Measurements from ENCODE around the gene STX11. TPM values are rescaled to one million over a fixed set of nuclear protein-coding genes. Genes with fewer than 3 reads are reported as not detected.

Gene STX11
- total RNA-seq = 1 to 10 TPM; 3.4 to 5.6 (median 4.8) TPM
- 1 to 10 TPM; 3.5 to 5.4 (median 4.2) TPM for polyA plus RNA-seq

- peaks cover 0 to 12% (median 8%) of the 10 kb centered on the region in 4 donors for H3K4me1 ChIP-seq
- H3K9me3 ChIP-seq = no peaks in the 10 kb centered on the region
- TF ChIP-seq EP300 (IDR thresholded peaks at IDR 0.05) = no peak
- TF ChIP-seq POLR2AphosphoS5 (IDR thresholded peaks at IDR 0.05) = no peak
- no peak for TF ChIP-seq CTCF (IDR thresholded peaks at IDR 0.05)
- TF ChIP-seq POLR2A (IDR thresholded peaks at IDR 0.05) = no peak
- intact Hi-C loops (cut with DNase I) = loop anchor here (1.0 to 5.0 kb wide), 2 partner anchors 43 to 65 kb away; no protein-coding TSS in a partner anchor
- peak within 1 kb of the TSS; percentile 52 to 82 (median 67) for H3K4me3 ChIP-seq
- no peaks in the 10 kb centered on the region for H3K27me3 ChIP-seq
- peak; percentile 78 for DNase-seq
- peak within 1 kb of the TSS; percentile 36 to 72 (median 46) for H3K27ac ChIP-seq
- WGBS, 2 donors = 0 to 1% methylated on average over 93 of the region's 93 CpGs
- no peaks in the 10 kb centered on the region for H3K36me3 ChIP-seq
Observed at GRCh38 chr6:144149894-144150709, at the start of gene STX11. Gene STX11, plus strand, starts transcription at chr6:144150517. Its CDS starts 36,111 bp downstream, at chr6:144186628.

DNA sequence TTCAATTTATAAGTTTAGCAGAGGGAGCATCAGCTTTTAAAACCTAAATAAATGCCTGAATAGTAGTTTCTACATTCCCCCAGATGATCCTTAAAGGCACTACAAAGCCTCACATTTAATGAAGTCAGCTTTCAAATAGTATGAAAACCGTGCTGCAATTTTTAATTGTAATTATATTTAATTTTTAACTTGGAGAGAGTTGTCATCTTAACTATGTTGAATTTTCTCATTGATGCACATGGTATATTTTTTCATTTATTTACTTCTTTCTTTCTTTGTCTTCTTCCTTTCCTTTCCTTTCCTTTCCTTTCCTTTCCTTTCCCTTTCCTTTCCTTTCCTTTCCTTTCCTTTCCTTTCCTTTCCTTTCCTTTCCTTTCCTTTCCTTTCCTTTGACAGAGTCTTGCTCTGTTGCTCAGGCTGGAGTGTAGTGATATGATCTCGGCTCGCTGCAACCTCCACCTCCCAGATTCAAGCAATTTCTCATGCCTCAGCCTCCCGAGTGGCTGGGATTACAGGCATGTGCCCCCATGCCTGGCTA is 47.2 kb upstream of the STX11 start:
- no peak for TF ChIP-seq EP300 (IDR thresholded peaks at IDR 0.05)
- TF ChIP-seq CTCF (IDR thresholded peaks at IDR 0.05) = no peak
- TF ChIP-seq POLR2AphosphoS5 (IDR thresholded peaks at IDR 0.05) = no peak
- no peak for TF ChIP-seq POLR2A (IDR thresholded peaks at IDR 0.05)
- WGBS, 2 donors = 77 to 86% methylated on average over 4 of the region's 4 CpGs

DNA sequence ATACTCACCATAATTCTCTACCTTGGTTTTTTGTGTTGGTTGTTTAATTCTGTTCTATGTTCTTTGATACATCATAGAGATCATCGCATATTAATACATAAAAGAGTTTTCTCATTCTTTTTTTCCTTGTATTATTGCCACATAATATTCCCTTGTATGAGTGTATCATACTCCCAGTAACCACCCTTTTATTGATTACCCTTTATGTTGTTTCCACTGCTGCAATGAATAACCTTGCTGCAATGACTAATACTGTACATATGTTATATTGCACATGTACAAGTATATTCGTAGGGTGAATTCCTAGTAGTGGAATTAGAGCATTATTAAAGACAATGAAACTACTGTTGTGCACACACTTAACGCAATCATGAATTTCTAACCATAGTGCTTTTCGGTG is 45.8 kb upstream of the STX11 start:
- H3K4me3 ChIP-seq = no peak overlapping the region
- no peaks in the 10 kb centered on the region for H3K4me1 ChIP-seq
- intact Hi-C loops (cut with DNase I) = loop anchor here (2.0 kb wide), 2 partner anchors 112 to 378 kb away; no protein-coding TSS in a partner anchor
- WGBS, 2 donors = 55 to 56% methylated on average over 4 of the region's 4 CpGs
- no peaks in the 10 kb centered on the region for H3K36me3 ChIP-seq
- H3K27me3 ChIP-seq = no peaks in the 10 kb centered on the region
- DNase-seq = no peak
- no peaks in the 10 kb centered on the region for H3K9me3 ChIP-seq
- no peak overlapping the region for H3K27ac ChIP-seq
- TF ChIP-seq POLR2A (IDR thresholded peaks at IDR 0.05) (no peak), POLR2AphosphoS5 (IDR thresholded peaks at IDR 0.05) (no peak), EP300 (IDR thresholded peaks at IDR 0.05) (no peak), CTCF (IDR thresholded peaks at IDR 0.05) (no peak)

More for the DNA sequence above, 47.2 kb upstream of the STX11 start:
- Histone ChIP-seq H3K36me3 (no peaks in the 10 kb centered on the region), H3K27ac (no peak overlapping the region), H3K27me3 (no peaks in the 10 kb centered on the region), H3K4me3 (no peak overlapping the region), H3K4me1 (no peaks in the 10 kb centered on the region), H3K9me3 (no peaks in the 10 kb centered on the region)
- no peak for DNase-seq
- intact Hi-C loops (cut with DNase I) = no loop called here

DNA sequence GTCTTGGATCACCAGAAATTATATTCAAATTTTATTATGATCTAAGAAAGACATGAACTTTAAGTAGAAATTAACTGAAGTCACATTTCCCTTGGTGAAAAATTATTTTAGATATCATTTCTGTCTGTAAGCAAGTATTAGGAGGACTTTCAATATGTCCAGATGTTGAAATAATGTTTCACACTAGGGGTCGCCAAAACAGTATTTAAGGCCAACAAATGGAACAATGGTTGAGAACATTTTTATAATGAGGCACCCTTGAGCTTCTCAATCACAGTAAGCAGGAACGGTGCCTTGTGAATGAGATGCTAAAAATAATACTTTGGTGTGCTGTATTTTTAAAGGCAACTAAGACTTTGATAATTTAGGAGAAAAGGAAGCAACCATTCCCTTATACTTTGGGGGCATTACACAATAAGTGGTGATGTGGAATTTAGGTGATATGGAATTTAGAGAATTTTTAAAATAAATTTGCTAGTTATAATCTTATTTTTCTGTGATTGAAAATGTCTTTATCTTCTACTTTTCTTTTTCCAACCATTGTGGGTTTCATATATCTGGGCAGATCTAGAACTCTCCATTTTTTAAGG is 45.3 kb upstream of the STX11 start:
- Histone ChIP-seq H3K9me3 (no peaks in the 10 kb centered on the region), H3K36me3 (no peaks in the 10 kb centered on the region), H3K4me1 (no peaks in the 10 kb centered on the region), H3K27ac (no peak overlapping the region), H3K27me3 (no peaks in the 10 kb centered on the region), H3K4me3 (no peak overlapping the region)
- intact Hi-C loops (cut with DNase I) = loop anchor here (2.0 to 5.0 kb wide), 3 partner anchors 47 to 378 kb away; partner anchors contain the start of gene STX11
- WGBS, 2 donors = 0 to 1% methylated on average over 2 of the region's 2 CpGs
- no peak for TF ChIP-seq EP300 (IDR thresholded peaks at IDR 0.05)
- TF ChIP-seq POLR2AphosphoS5 (IDR thresholded peaks at IDR 0.05) = no peak
- TF ChIP-seq POLR2A (IDR thresholded peaks at IDR 0.05) = no peak
- peak; percentile 52 to 61 (median 52) for TF ChIP-seq CTCF (IDR thresholded peaks at IDR 0.05)
- no peak for DNase-seq
